Measurements from ENCODE around the gene REXO5.
A peak's percentile ranks its signal among the peaks of the same experiment; 100 is the strongest.

REXO5 gene

DNA sequence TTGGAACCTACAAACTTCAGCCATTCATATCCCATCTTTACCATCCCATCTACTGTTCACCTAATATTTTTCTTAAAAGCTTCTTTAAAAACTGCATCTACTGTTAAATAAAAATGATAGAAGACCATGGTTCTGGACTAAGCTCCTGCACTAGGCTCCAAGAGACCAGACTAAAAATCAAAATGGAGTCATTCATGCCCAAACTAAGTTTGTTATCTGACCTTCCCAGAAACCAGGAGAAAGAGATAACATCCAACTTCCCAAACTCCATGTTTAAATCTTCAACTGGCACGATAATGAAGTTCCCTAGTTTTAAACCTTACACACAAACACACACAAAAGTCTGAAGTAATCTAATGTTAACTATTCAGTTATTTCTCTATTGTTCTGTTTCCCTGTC is 80.0 kb downstream of the REXO5 start:
- no peak for DNase-seq (ENCODE audit: low read depth)
- no peak overlapping the region for H3K4me3 ChIP-seq (ENCODE audit: low read depth, low read length)
- TF ChIP-seq, protein P1, sequence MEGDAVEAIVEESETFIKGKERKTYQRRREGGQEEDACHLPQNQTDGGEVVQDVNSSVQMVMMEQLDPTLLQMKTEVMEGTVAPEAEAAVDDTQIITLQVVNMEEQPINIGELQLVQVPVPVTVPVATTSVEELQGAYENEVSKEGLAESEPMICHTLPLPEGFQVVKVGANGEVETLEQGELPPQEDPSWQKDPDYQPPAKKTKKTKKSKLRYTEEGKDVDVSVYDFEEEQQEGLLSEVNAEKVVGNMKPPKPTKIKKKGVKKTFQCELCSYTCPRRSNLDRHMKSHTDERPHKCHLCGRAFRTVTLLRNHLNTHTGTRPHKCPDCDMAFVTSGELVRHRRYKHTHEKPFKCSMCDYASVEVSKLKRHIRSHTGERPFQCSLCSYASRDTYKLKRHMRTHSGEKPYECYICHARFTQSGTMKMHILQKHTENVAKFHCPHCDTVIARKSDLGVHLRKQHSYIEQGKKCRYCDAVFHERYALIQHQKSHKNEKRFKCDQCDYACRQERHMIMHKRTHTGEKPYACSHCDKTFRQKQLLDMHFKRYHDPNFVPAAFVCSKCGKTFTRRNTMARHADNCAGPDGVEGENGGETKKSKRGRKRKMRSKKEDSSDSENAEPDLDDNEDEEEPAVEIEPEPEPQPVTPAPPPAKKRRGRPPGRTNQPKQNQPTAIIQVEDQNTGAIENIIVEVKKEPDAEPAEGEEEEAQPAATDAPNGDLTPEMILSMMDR (conservative IDR thresholded peaks at IDR 0.05; ENCODE audit: low read depth, low read length) = no peak

DNA sequence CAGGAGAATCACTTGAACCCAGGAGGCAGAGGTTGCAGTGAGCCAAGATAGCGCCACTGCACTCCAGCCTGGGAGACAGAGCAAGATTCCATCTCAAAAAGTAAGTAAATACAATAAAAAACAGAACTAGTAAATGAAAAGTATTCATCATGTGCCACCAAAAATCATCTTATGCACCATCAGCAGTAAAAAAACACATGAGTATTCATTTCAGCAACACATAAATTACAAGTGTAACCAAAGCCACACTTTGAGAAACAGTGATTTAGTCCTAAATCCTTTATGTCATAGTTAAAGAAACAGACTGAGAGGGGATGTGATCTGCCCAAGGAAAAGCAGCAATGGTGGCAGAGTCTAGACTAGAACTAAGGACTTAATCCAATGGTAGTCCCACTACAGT is 80.9 kb downstream of the REXO5 start:
- TF ChIP-seq, protein P1 (conservative IDR thresholded peaks at IDR 0.05; ENCODE audit: low read depth, low read length) = no peak

DNA sequence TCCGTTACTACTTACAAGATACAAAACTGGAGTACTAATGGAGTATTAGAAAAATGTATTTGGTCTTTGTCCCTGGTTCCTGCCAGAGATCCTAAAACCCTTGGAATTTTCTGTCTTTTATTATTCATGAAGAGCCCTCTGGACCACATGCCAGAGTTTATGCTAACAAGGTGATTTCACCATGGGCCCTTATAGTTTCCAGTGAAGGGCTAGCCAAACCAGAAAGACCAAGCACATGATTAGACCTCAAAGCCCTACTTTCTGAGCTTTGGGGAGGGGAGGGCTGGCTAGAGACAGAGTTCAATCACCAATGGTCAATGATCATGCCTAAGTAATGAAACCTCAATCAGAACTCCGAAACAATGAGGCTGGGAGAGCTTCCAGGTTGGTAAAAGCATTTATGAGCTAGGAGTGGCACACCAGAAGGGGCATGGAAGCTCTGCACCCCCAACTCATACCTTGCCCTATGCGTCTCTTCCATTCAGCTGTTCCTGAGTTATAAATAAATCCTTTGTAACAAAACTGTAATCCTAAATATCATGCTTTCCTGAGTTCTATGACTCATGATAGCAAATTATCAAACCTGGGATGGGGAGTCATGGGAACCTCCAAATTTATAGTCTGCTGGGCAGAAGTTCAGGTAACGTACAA is 83.4 kb downstream of the REXO5 start:
- no peak overlapping the region for H3K4me3 ChIP-seq (ENCODE audit: low read depth, low read length)
- TF ChIP-seq, protein P1 (conservative IDR thresholded peaks at IDR 0.05; ENCODE audit: low read depth, low read length) = no peak
- no peak for DNase-seq (ENCODE audit: low read depth)

More for the DNA sequence above, 80.9 kb downstream of the REXO5 start:
- DNase-seq (ENCODE audit: low read depth) = no peak
- H3K4me3 ChIP-seq (ENCODE audit: low read depth, low read length) = no peak overlapping the region

DNA sequence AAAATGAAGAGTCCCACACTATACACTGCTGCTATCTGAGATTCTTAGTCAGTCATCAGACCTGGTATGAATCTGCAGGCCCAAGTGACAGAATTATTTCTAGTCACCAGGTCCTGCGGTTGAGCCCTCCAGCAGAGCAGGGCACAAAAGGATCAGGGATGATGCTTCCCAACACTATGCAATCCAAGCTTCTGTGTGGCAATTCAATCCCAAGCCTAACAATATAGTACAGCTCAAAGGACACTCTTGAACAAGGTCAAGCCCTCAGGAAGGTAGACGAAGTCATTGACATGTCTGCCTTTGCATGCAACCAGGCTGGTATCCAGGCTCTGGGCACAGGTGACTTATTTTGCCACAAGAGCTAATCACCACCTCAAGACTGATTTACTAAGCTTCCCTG is 88.1 kb downstream of the REXO5 start:
- H3K4me3 ChIP-seq (ENCODE audit: low read depth, low read length) = no peak overlapping the region
- no peak for DNase-seq (ENCODE audit: low read depth)
- TF ChIP-seq, protein P1 (conservative IDR thresholded peaks at IDR 0.05; ENCODE audit: low read depth, low read length) = no peak

DNA sequence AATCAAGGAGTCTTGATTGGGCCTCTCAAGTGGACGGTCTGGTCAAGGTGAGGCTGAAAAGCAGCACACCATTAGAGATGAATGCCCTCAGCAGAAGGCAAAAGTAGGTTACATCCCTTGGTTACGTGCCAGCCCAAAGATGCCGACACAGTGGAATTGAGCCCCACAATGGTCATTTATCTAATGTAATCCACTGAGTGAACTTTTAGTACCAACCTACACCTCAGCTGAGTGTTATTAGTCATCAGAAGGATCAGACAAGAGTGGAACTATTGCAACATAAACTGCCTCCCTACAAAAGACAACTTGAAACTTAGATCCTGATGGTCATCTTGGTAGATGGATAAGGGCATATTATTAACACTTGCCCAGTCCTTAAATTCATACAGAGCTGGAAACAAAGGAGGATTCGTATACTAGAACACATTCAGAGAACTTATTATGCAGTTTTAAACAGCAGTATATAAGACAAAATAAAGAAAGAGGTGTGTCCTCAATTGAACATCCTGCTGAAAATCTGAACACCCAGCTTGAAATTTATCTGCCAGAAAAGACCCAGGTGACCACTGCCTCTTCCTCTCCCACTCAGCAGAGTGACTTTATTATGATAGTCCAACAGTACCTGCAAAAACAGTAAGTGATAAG is 91.0 kb downstream of the REXO5 start:
- DNase-seq (ENCODE audit: low read depth) = peak; percentile 81
- TF ChIP-seq, protein P1 (conservative IDR thresholded peaks at IDR 0.05; ENCODE audit: low read depth, low read length) = no peak
- H3K4me3 ChIP-seq (ENCODE audit: low read depth, low read length) = no peak overlapping the region

- TF ChIP-seq, protein P1 (conservative IDR thresholded peaks at IDR 0.05; ENCODE audit: low read depth, low read length) = no peak
- DNase-seq (ENCODE audit: low read depth) = no peak
- H3K4me3 ChIP-seq (ENCODE audit: low read depth, low read length) = peak overlapping the region; percentile 4
Observed at GRCh38 chr16:20897922-20898321, 91.6 kb downstream of the REXO5 start.

- TF ChIP-seq, protein P1 (conservative IDR thresholded peaks at IDR 0.05; ENCODE audit: low read depth, low read length) = no peak
- DNase-seq (ENCODE audit: low read depth) = peak; percentile 76
- peak overlapping the region; percentile 88 for H3K4me3 ChIP-seq (ENCODE audit: low read depth, low read length)
Observed at GRCh38 chr16:20899071-20899470, 92.7 kb downstream of the REXO5 start.
